ENCODE results near the gene RNF39.

DNA sequence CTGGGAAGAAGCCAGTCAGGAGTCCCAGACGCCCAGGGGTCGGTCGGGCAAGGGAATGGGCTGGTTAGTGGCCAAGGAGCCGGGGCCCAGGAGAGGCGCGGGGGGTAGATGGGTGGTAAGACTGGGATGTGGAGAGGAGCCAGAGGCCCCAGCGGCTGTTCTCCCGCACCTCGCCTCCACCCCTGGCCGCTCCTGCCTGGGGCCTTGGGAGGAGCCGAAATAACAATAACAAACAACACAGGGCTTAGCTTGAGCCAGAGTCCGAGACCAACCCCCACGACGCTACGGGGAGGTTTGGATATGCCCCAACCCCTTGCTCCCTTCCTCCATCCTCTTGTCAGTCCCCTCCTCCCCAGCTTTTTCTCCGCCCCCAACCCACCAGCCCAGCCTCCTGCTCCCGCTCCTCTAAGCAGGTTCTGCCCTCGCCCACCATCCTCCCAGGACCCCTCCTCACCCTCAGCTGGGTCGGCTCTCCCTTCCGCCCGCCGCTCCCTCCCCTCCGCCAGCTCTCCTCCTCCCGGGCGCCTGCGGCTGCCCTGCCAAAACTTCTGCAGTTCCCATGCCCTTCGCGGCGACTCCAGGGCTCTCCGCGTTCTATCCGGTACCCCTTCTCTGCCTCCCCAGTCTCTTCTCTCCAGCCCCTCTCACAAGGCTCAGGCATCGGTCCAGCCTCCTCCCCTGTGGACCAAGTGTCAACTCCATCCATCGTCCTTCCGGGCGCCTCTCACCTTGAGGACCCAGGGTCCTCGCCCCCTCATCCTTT lies 1.1 kb downstream of the RNF39 start:
- TF ChIP-seq, protein P1, sequence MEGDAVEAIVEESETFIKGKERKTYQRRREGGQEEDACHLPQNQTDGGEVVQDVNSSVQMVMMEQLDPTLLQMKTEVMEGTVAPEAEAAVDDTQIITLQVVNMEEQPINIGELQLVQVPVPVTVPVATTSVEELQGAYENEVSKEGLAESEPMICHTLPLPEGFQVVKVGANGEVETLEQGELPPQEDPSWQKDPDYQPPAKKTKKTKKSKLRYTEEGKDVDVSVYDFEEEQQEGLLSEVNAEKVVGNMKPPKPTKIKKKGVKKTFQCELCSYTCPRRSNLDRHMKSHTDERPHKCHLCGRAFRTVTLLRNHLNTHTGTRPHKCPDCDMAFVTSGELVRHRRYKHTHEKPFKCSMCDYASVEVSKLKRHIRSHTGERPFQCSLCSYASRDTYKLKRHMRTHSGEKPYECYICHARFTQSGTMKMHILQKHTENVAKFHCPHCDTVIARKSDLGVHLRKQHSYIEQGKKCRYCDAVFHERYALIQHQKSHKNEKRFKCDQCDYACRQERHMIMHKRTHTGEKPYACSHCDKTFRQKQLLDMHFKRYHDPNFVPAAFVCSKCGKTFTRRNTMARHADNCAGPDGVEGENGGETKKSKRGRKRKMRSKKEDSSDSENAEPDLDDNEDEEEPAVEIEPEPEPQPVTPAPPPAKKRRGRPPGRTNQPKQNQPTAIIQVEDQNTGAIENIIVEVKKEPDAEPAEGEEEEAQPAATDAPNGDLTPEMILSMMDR (conservative IDR thresholded peaks at IDR 0.05; ENCODE audit: low read length) = no peak
- no peak for TF ChIP-seq EZH2phosphoT487 (IDR thresholded peaks at IDR 0.05; ENCODE audit: borderline replicate concordance)

All from Loucy (cell line).